ENCODE results near the gene SLX9. TPM values are rescaled to one million over a fixed set of nuclear protein-coding genes. Genes with fewer than 3 reads are reported as not detected.
A peak's percentile ranks its signal among the peaks of the same experiment; 100 is the strongest.

SLX9 gene
- total RNA-seq, 1 donor from 2014 or later = 38.8 TPM

DNA sequence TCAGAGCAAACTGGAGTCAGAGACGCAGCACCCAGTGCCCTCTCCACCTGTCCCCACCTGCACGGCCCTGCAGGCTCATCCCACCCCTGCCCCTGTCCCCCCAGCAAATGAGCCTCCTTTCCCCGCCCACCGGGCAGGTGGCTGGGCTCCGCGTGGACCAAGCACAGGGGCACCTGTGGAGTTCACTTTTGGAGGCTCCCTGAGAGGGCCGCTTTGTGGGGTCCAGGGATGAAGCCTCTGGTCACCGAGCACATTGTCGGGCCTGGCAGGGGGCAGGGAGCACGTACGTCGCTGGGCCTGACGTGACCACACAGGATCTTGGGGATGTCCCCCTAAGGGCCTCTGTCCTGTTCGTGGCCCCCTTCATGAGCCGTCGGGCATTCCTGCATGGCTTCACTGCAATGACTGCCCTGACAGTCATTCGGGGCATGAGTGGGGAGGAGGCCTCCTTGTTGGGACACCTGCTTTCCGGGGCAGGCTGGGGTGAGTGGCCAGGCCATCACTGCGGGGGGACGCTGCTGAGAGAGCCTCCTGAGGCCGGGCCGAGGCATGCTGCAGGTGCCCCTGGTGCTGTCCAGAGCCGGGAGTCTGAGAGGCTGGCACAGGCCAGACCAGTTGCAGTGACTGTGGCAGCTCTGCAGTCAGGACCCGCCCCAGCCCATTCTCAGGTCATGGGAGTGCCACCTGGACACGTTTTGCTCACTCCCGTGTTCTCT, 19.7 kb downstream of the SLX9 start:
- DNase-seq (ENCODE audit: low read depth) (no peak), FAIRE-seq (no peak)
- Mint-ChIP-seq H3K4me1 (ENCODE audit: low read depth, unreplicated experiment) (peaks cover 54% of the 10 kb centered on the region), H3K27ac (ENCODE audit: unreplicated experiment) (peak overlapping the region; percentile 93), H3K9me3 (ENCODE audit: unreplicated experiment) (no peaks in the 10 kb centered on the region), H3K27me3 (ENCODE audit: low read depth, unreplicated experiment) (no peaks in the 10 kb centered on the region), H3K36me3 (ENCODE audit: low read depth, unreplicated experiment) (peaks cover 3% of the 10 kb centered on the region), H3K4me3 (ENCODE audit: unreplicated experiment) (no peak overlapping the region)
- H3K4me3 ChIP-seq (ENCODE audit: insufficient read depth, low read depth, low read length) = no peak overlapping the region
- TF ChIP-seq EZH2 (IDR thresholded peaks at IDR 0.05; ENCODE audit: insufficient read depth, low read length) (no peak), CTCF (IDR thresholded peaks at IDR 0.05; ENCODE audit: insufficient read depth, low read depth, low read length) (no peak)
- H3K27ac ChIP-seq (ENCODE audit: low read depth, low read length) = no peak overlapping the region
- H3K9me3 ChIP-seq (ENCODE audit: insufficient read depth, low read depth, low read length) = no peaks in the 10 kb centered on the region
- no peak overlapping the region for H3K9ac ChIP-seq (ENCODE audit: low read length)
- H2AFZ ChIP-seq (ENCODE audit: low read depth, low read length) = no peak overlapping the region
- peaks cover 60% of the 10 kb centered on the region for H3K79me2 ChIP-seq (ENCODE audit: insufficient read depth, low read length)
- peaks cover 39% of the 10 kb centered on the region for H4K20me1 ChIP-seq (ENCODE audit: insufficient read depth, low read length)
- peaks cover 6% of the 10 kb centered on the region for H3K36me3 ChIP-seq (ENCODE audit: insufficient read depth, low read length)
- H3K4me1 ChIP-seq (ENCODE audit: insufficient read depth, low read length) = peaks cover 47% of the 10 kb centered on the region
- H3K27me3 ChIP-seq (ENCODE audit: insufficient read depth, low read length) = no peaks in the 10 kb centered on the region
- H3K4me2 ChIP-seq (ENCODE audit: low read length) = peak overlapping the region; percentile 69

DNA sequence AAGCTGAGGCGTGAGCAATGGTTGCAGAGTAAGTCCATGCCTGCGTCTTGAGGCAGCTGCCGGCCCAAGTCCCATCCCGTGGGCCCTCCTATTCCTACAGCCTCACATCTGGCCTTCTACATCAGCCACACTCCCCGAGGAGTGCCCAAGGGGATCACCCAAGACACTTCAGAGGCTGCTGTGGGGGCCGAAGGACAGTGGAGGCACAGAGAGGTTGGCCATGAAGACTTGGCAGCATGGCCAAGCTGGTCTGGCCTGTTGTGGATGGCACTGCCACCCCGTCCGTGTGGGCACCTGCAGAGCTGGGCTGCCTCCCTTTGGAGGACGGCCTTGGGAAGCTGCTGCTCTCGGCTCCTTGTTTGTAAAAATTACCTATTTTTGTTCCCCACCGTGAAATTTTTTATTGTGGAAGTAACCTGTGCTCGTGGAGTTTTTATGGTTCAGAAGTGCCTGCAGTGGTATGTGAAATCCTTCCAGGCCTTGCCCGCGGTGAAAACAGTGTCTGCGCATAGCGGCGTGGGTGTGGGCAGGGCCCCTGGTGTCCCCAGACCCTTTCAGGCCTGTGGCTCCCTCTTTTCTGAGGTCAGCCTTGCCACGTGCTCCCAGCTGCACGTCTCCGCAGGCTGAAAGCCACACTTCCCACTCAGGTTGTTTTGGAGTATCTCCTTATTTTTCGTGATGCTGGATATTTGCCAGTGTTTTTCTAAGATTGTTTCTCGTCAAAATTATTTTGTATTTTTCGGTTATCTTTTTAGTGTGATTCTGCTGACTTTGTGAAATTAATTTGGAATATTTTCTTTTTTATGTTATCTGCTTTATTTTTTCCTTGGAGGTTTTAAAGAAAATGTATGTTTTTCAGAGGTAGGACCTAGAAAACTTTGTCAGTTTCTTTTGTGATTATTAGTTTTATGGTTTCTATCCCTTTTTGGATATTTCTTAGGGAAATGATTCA, 20.6 kb downstream of the SLX9 start:
- H3K4me3 Mint-ChIP-seq (ENCODE audit: unreplicated experiment) = no peak overlapping the region
- no peak overlapping the region for H3K27ac Mint-ChIP-seq (ENCODE audit: unreplicated experiment)
- no peaks in the 10 kb centered on the region for H3K9me3 Mint-ChIP-seq (ENCODE audit: unreplicated experiment)
- no peak overlapping the region for H3K4me3 ChIP-seq (ENCODE audit: insufficient read depth, low read depth, low read length)
- H3K4me1 ChIP-seq (ENCODE audit: insufficient read depth, low read length) = peaks cover 50% of the 10 kb centered on the region
- no peaks in the 10 kb centered on the region for H3K27me3 ChIP-seq (ENCODE audit: insufficient read depth, low read length)
- H3K9me3 ChIP-seq (ENCODE audit: insufficient read depth, low read depth, low read length) = no peaks in the 10 kb centered on the region
- no peak overlapping the region for H3K9ac ChIP-seq (ENCODE audit: low read length)
- no peak overlapping the region for H3K27ac ChIP-seq (ENCODE audit: low read depth, low read length)
- H3K4me2 ChIP-seq (ENCODE audit: low read length) = no peak overlapping the region
- FAIRE-seq (peak; percentile 26), DNase-seq (ENCODE audit: low read depth) (no peak)
- no peaks in the 10 kb centered on the region for H3K27me3 Mint-ChIP-seq (ENCODE audit: low read depth, unreplicated experiment)
- no peak overlapping the region for H2AFZ ChIP-seq (ENCODE audit: low read depth, low read length)
- H3K36me3 ChIP-seq (ENCODE audit: insufficient read depth, low read length) = peaks cover 6% of the 10 kb centered on the region
- no peak for TF ChIP-seq CTCF (IDR thresholded peaks at IDR 0.05; ENCODE audit: insufficient read depth, low read depth, low read length)
- TF ChIP-seq EZH2 (IDR thresholded peaks at IDR 0.05; ENCODE audit: insufficient read depth, low read length) = no peak
- peaks cover 60% of the 10 kb centered on the region for H3K4me1 Mint-ChIP-seq (ENCODE audit: low read depth, unreplicated experiment)
- H3K36me3 Mint-ChIP-seq (ENCODE audit: low read depth, unreplicated experiment) = peaks cover 2% of the 10 kb centered on the region
- H3K79me2 ChIP-seq (ENCODE audit: insufficient read depth, low read length) = peaks cover 63% of the 10 kb centered on the region
- H4K20me1 ChIP-seq (ENCODE audit: insufficient read depth, low read length) = peaks cover 30% of the 10 kb centered on the region

Data from astrocyte (in vitro differentiated cells and primary cell).